Gastroesophageal sphincter (tissue), 4 donors: ENCODE measurements around the gene GTF3A. TPM values are rescaled to one million over a fixed set of nuclear protein-coding genes. Genes with fewer than 3 reads are reported as not detected.

Experiments
- ATAC-seq: fragments of 150-250 bp; one replicate; pipeline ENCODE4 v1.9.1; 2016; ENCODE audit warnings: mild to moderate bottlenecking, moderate library complexity
- H3K27ac ChIP-seq, 4 donors: fragments of 200-600 bp; sonication (generic) in 3 of 4; 1 replicate in 3 of 4; 2 replicates in 1 of 4; pipeline ENCODE4 v1.5.1; 2016 to 2019
- H3K27me3 ChIP-seq: fragments of 200-600 bp; sonication (generic); one replicate; pipeline ENCODE4 v1.5.1; 2019
- H3K36me3 ChIP-seq, 2 donors: fragments of 200-600 bp; sonication (generic); one replicate each; pipeline ENCODE4 v1.5.1; 2019; ENCODE audit warnings: control low read depth in 1 of 2
- H3K4me1 ChIP-seq, 3 donors: fragments of 200-600 bp; sonication (generic); 1 replicate in 2 of 3; 2 replicates in 1 of 3; pipeline ENCODE4 v1.5.1; 2016 to 2019; ENCODE audit warnings: control low read depth in 2 of 3
- H3K4me3 ChIP-seq, 2 donors: fragments of 200-600 bp; sonication (generic); one replicate each; pipeline ENCODE4 v1.5.1; 2019; ENCODE audit warnings: mild to moderate bottlenecking in 1 of 2, moderate library complexity in 1 of 2
- H3K9me3 ChIP-seq, 3 donors: fragments of 200-600 bp; sonication (generic); one replicate each; pipeline ENCODE4 v1.5.1; 2017 to 2019; ENCODE audit warnings: control low read depth in 2 of 3
- EP300 ChIP-seq: sonication (generic); formaldehyde crosslinking; IDR thresholded peaks from one replicate; pipeline ENCODE4 v1.6.1; 2017; ENCODE audit warnings: antibody characterized with exemption, mild to moderate bottlenecking
- POLR2A ChIP-seq, 2 donors: fragments of 450-650 bp; IDR thresholded peaks; one replicate each; pipeline ENCODE4 v1.6.1; 2017; ENCODE audit warnings: antibody characterized with exemption in 2 of 2, mild to moderate bottlenecking in 2 of 2, moderate library complexity in 1 of 2
- POLR2AphosphoS5 ChIP-seq: sonication (generic); formaldehyde crosslinking; IDR thresholded peaks from one replicate; pipeline ENCODE4 v1.6.1; 2017; ENCODE audit warnings: antibody characterized with exemption
- WGBS, 2 donors: methylation state at CpG; one replicate each; pipeline ENCODE4 v1.1.5; 2018; ENCODE audit warnings: low coverage in 1 of 2; 5-methylcytosine and 5-hydroxymethylcytosine counted together
- total RNA-seq, 4 donors: library from RNA; depleted of rRNA; stranded (reverse); fragments of >200 nt; gene quantifications; one replicate each; pipeline ENCODE4 v1.1.0, GENCODE V29; 2016
- TF ChIP-seq, protein P1 (sequence below), 4 experiments: fragments of 200-600 bp in 2 of 4; fragments of 450-650 bp in 2 of 4; sonication (generic) in 1 of 4; IDR thresholded peaks; one replicate each; pipeline ENCODE4 v1.5.1; 2017 to 2019; ENCODE audit warnings: antibody characterized with exemption in 4 of 4, mild to moderate bottlenecking in 2 of 4, moderate library complexity in 2 of 4

The GTF3A gene
- total RNA-seq, 4 donors from 2014 or later, result 90.5 to 151 (median 120) TPM

GRCh38 chr13:27442797-27443196, 18.4 kb downstream of the GTF3A start:
- Histone ChIP-seq H3K4me1 (peaks cover 0 to 28% (median 0%) of the 10 kb centered on the region in 3 donors), H3K4me3 (no peak overlapping the region), H3K9me3 (no peaks in the 10 kb centered on the region), H3K27me3 (no peaks in the 10 kb centered on the region), H3K36me3 (peaks cover 0 to 50% of the 10 kb centered on the region in 2 donors), H3K27ac (no peak overlapping the region)
- 88% methylated on average over 7 of the region's 7 CpGs; no CpG with 5 or more reads in 1 of the 2 donors for WGBS, 2 donors
- no peak for ATAC-seq
- TF ChIP-seq POLR2AphosphoS5 (no peak), EP300 (no peak), POLR2A (IDR thresholded peaks at IDR 0.05) (no peak)
- TF ChIP-seq, protein P1, sequence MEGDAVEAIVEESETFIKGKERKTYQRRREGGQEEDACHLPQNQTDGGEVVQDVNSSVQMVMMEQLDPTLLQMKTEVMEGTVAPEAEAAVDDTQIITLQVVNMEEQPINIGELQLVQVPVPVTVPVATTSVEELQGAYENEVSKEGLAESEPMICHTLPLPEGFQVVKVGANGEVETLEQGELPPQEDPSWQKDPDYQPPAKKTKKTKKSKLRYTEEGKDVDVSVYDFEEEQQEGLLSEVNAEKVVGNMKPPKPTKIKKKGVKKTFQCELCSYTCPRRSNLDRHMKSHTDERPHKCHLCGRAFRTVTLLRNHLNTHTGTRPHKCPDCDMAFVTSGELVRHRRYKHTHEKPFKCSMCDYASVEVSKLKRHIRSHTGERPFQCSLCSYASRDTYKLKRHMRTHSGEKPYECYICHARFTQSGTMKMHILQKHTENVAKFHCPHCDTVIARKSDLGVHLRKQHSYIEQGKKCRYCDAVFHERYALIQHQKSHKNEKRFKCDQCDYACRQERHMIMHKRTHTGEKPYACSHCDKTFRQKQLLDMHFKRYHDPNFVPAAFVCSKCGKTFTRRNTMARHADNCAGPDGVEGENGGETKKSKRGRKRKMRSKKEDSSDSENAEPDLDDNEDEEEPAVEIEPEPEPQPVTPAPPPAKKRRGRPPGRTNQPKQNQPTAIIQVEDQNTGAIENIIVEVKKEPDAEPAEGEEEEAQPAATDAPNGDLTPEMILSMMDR (IDR thresholded peaks at IDR 0.05), result no peak

DNA sequence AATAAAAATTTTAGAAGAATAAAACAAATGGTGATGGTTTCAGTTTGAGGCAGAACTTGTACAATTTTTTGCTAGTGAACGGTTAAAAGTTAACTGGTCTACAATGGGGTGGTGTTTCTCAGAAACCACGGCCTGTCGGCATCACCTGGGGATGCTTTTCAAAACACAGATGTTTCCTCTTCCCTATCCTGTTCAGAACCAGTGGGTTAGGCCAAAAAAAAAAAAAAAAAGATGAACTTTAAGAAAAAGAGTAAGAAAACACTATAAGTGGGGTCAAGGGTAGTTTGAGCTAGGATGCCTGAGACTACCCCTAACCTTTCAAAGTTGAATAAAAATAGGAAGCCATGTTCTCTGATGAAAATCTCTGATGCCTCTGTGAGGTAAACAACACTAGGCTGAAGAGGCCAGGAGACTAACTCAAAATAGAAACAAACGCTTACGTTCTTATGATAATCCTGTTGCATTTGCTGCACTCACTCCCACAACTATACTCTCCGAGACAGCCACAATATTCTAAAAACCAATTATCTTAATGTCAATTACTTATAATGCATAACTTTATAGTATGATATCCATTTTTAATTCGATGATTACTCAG, 22.7 kb downstream of the GTF3A start:
- no peaks in the 10 kb centered on the region for H3K27me3 ChIP-seq
- TF ChIP-seq POLR2A (IDR thresholded peaks at IDR 0.05) (no peak), EP300 (no peak), POLR2AphosphoS5 (no peak)
- TF ChIP-seq, protein P1 (IDR thresholded peaks at IDR 0.05), result no peak
- H3K4me3 ChIP-seq, result no peak overlapping the region
- no peak for ATAC-seq
- no peaks in the 10 kb centered on the region for H3K9me3 ChIP-seq
- peak overlapping the region in 2 of 4 donors; percentile 17 to 18 for H3K27ac ChIP-seq
- peaks cover 4 to 42% (median 14%) of the 10 kb centered on the region in 3 donors for H3K4me1 ChIP-seq
- 66 to 83% methylated on average over 7 of the region's 7 CpGs for WGBS, 2 donors
- peaks cover 0 to 11% of the 10 kb centered on the region in 2 donors for H3K36me3 ChIP-seq

- Histone ChIP-seq H3K27me3 (no peaks in the 10 kb centered on the region), H3K4me3 (no peak overlapping the region), H3K27ac (peak overlapping the region in 3 of 4 donors; percentile 12 to 100 (median 98)), H3K9me3 (no peaks in the 10 kb centered on the region), H3K36me3 (no peaks in the 10 kb centered on the region), H3K4me1 (peaks cover 4 to 40% (median 14%) of the 10 kb centered on the region in 3 donors)
- TF ChIP-seq POLR2AphosphoS5, result no peak
- no peak for TF ChIP-seq EP300
- TF ChIP-seq POLR2A (IDR thresholded peaks at IDR 0.05), result no peak
- TF ChIP-seq, protein P1 (IDR thresholded peaks at IDR 0.05), result no peak
- ATAC-seq, result no peak
- 80 to 95% methylated on average over 4 of the region's 4 CpGs for WGBS, 2 donors
Measured at GRCh38 chr13:27448308-27448707, 23.9 kb downstream of the GTF3A start.

- peak overlapping the region; percentile 97 to 100 (median 99) for H3K27ac ChIP-seq
- H3K36me3 ChIP-seq, result no peaks in the 10 kb centered on the region
- peak overlapping the region; percentile 92 to 94 for H3K4me3 ChIP-seq
- no peak for ATAC-seq
- TF ChIP-seq POLR2AphosphoS5 (no peak), EP300 (no peak)
- no peaks in the 10 kb centered on the region for H3K27me3 ChIP-seq
- 41 to 46% methylated on average over 15 of the region's 15 CpGs for WGBS, 2 donors
- no peaks in the 10 kb centered on the region for H3K9me3 ChIP-seq
- H3K4me1 ChIP-seq, result peaks cover 4 to 40% (median 14%) of the 10 kb centered on the region in 3 donors
Measured at GRCh38 chr13:27449081-27449603, 24.7 kb downstream of the GTF3A start.

DNA sequence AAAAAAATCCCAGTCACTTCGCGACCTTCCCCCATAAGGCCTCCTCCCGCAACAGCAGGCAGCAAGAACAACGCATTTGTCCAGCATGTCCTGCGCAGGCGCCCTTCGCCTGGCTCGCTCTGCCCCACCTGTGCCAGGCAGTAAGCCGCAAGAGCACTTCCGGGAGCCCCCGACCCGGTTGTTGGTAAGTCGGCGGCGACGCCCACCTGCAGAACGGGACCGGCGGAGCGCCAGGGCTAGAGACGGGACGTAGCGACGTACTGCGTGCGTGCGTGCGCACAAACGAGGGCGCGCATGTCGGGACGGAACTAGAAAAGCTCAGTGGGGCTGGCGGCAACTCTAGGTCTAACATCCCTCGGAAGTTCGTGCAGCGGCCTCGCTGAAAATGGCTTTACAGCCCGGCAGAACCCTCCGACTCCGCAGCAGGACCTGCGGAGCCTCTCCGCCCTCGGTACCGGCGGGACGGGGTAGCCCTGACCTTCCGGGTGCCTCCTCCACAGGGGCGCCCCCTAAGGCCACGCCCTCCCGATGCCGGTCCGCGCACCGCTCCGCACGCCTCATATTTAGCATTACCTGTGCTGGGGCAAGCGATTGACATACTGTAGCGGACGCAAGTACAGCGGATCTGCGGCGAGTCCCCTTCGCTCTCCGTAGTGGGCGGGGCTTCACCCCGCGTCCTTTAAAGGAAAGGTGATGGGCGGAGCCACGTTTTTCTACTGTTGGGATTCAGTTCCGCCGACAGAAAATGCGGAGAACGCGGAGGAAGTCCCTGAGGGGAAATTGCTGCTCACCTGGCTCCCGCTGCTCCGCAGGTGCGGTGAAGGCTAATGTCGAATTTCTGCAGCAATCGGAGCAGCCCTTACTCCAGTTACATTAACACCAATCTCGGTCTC, 25.8 kb downstream of the GTF3A start, which contains the start of gene MTIF3:
MTIF3 (minus strand) TSS at position 629 of the 893 bp plus-strand sequence. CDS start 10,116 bp downstream, outside the sequence.
- H3K9me3 ChIP-seq, result no peaks in the 10 kb centered on the region
- TF ChIP-seq POLR2A (IDR thresholded peaks at IDR 0.05), result peak; percentile 51 to 58
- TF ChIP-seq, protein P1 (IDR thresholded peaks at IDR 0.05), result peak in 2 of 4 experiments; percentile 9 to 32
- TF ChIP-seq POLR2AphosphoS5, result peak; percentile 89
- no peak for TF ChIP-seq EP300
- no peaks in the 10 kb centered on the region for H3K27me3 ChIP-seq
- H3K4me1 ChIP-seq, result peaks cover 4 to 40% (median 14%) of the 10 kb centered on the region in 3 donors
- no peaks in the 10 kb centered on the region for H3K36me3 ChIP-seq
- peak; percentile 90 for ATAC-seq
- peak within 1 kb of the TSS; percentile 92 to 94 for H3K4me3 ChIP-seq
- 1% methylated on average over 15 of the region's 81 CpGs; no CpG with 5 or more reads in 1 of the 2 donors for WGBS, 2 donors
- H3K27ac ChIP-seq, result peak within 1 kb of the TSS; percentile 97 to 100 (median 99)
